A549 treated with AZD9567 at 1 μM for 4 hours (cell line): Measurements from ENCODE around the gene FMOD. TPM values are rescaled to one million over a fixed set of nuclear protein-coding genes. Genes with fewer than 3 reads are reported as not detected.

Source experiments
- total RNA-seq: library from RNA; stranded (reverse); fragments of 200-300 nt; extraction: Qiagen RNA extraction; gene quantifications from 5 replicates; pipeline ENCODE4 v1.2.3, GENCODE V29; 2022; ENCODE audit not compliant: insufficient read depth

The FMOD gene
- 0.02 to 0.11 TPM in 2 of 5 replicates, not detected in the others for total RNA-seq

GRCh38 chr1:203351037-203351625, at the start of gene FMOD:
Gene FMOD, minus strand, starts transcription at chr1:203351122. Its CDS starts 2,852 bp downstream, at chr1:203348270.

DNA sequence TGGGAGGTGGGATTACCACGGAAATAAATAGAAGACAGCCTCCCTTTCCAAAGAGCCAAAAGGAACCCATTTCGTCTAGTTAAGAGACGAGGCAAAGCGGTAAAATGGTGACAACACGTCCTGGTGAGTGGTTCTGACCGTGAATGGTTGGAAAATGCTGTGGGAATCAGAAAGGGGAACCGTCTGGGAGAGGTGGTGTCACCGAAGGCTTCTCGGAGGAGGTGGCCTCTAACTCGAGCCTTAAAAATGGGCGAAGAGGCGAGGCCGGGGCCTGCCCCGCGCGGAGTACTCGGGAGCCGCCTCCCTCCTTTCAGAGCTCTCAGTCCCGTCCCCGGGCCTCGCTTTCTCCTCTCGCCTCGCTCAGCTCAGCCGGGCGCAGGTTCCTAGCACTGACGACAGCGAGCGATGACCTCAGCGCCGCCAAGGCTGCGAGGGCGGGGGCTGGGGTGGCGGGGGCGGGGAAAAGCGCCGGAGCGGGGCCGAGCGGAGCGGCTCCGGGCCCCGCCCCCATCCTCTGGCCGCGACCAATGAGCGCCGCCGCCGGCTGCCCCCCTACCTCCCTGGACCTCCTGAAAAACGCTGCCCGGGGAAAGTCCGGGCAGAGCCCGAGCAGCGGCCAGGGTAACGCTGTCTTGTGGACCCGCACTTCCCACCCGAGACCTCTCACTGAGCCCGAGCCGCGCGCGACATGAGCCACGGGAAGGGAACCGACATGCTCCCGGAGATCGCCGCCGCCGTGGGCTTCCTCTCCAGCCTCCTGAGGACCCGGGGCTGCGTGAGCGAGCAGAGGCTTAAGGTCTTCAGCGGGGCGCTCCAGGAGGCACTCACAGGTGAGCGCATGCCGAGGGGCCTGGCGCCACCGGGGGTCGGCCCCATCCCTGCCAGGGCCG, 45.8 kb downstream of the FMOD start, which contains the start of gene BTG2:
Gene BTG2 (plus strand): TSS at position 601 of the 890 bp plus-strand sequence. CDS start 88 bp downstream, at position 689.

Other genes with a start within 250 kb of the FMOD start
- 0.41 to 0.55 TPM (median 0.46 TPM) in 4 of 5 replicates, not detected in the other for gene ADORA1, start 223.4 kb downstream of the FMOD start, total RNA-seq
- gene MYBPH, start 175.3 kb downstream of the FMOD start, total RNA-seq, result not detected in 5 replicates
- not detected in 5 replicates for gene CHI3L1, start 164.4 kb downstream of the FMOD start, total RNA-seq
- gene CHIT1, start 121.4 kb downstream of the FMOD start, total RNA-seq, result not detected in 5 replicates
- 11.0 to 19.0 TPM (median 17.0 TPM) in 5 replicates for gene BTG2, start 45.6 kb downstream of the FMOD start, total RNA-seq
- 0.01 TPM in 1 of 5 replicates, not detected in the others for gene PRELP, start 124.7 kb upstream of the FMOD start, total RNA-seq
- not detected in 5 replicates for gene OPTC, start 143.0 kb upstream of the FMOD start, total RNA-seq